ENCODE data around the gene CTXND1. TPM values are rescaled to one million over a fixed set of nuclear protein-coding genes. Genes with fewer than 3 reads are reported as not detected.

CTXND1 gene
- total and polyA plus RNA-seq, 2 of the 8 experiments (the other 6 are each of a cell fraction or from before 2014, with no cell fraction given), result 0.03 TPM; not detected in 1

DNA sequence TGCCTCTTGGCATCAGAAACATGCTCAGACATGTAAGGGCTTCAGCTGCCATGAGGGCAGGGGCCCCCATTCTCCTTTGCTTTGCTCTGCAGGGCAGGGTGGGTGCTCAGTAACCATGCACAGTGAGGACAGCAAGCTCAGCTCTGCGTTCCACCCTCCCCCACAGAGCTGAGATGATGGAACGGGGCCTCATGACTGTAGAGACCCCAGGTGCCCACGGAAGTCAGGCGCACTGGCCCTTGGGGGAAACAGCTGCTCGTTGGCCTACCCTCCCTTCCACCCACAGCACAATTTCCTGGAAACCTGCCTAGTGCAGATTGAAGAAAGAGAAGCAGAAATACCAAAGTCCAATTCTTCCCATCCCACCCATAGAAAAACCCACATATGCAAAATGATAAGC lies 10.5 kb downstream of the CTXND1 start:
- DNase-seq (ENCODE audit: low read depth in 1 of 2, low spot score in 2 of 2) (no peak), FAIRE-seq (no peak)
- Histone ChIP-seq H4K5ac (ENCODE audit: insufficient read length, low read depth, low read length) (no peak overlapping the region), H3K27me3 (replicated peaks in 1 of 4; ENCODE audit: control insufficient read depth in 3 of 4, extremely low read depth in 1 of 4, insufficient read depth in 3 of 4, low read length in 3 of 4) (no peaks in the 10 kb centered on the region; a peak in 2 of 7 replicates), H3K79me1 (ENCODE audit: low read depth, low read length) (no peaks in the 10 kb centered on the region), H4K20me1 (replicated peaks in 1 of 2; ENCODE audit: control insufficient read depth in 1 of 2, insufficient read depth in 2 of 2, low read length in 2 of 2) (no peaks in the 10 kb centered on the region), H3K27ac (ENCODE audit: low read depth, low read length) (no peak overlapping the region), H3K4me3 (ENCODE audit: extremely low read depth in 1 of 4, insufficient read depth in 2 of 4, low read depth in 3 of 4, low read length in 4 of 4) (no peak overlapping the region), H2BK5ac (ENCODE audit: low read depth, low read length) (peak overlapping the region; percentile 76), H3K9ac (replicated peaks in 1 of 4; ENCODE audit: extremely low read depth in 1 of 4, low read depth in 3 of 4, low read length in 3 of 4) (no peak overlapping the region), H4K8ac (ENCODE audit: extremely low read depth, insufficient read depth, low read length) (no peak overlapping the region), H4K91ac (replicated peaks; ENCODE audit: insufficient read length, low read length) (peak overlapping the region; percentile 22), H3K4me1 (replicated peaks in 1 of 4; ENCODE audit: control insufficient read depth in 3 of 4, insufficient read depth in 4 of 4, low read length in 3 of 4) (no peaks in the 10 kb centered on the region), H2BK12ac (ENCODE audit: low read depth, low read length) (no peak overlapping the region), H3K4me2 (ENCODE audit: insufficient read depth in 1 of 2, low read depth in 2 of 2, low read length in 2 of 2) (no peak overlapping the region), H3K4ac (replicated peaks; ENCODE audit: insufficient read length, low read depth, low read length) (no peak overlapping the region), H3K36me3 (ENCODE audit: control insufficient read depth in 2 of 4, insufficient read depth in 4 of 4, low read length in 3 of 4) (no peaks in the 10 kb centered on the region), H3K23ac (ENCODE audit: insufficient read length) (no peak overlapping the region), H3K9me3 (ENCODE audit: insufficient read depth in 2 of 2, low read depth in 1 of 2, low read length in 1 of 2) (no peaks in the 10 kb centered on the region), H3K14ac (ENCODE audit: insufficient read length) (no peak overlapping the region), H3K18ac (ENCODE audit: extremely low read depth, low read length) (no peak overlapping the region), H3K56ac (replicated peaks; ENCODE audit: insufficient read length, low read depth, low read length) (no peak overlapping the region), H2BK20ac (ENCODE audit: low read length) (peak overlapping the region; percentile 66; the same call in 1 of the 2 replicates), H2BK15ac (ENCODE audit: low read length) (0 out of 2 replicates have a peak overlapping the region, but pooled peaks have one; percentile 29), H2BK120ac (replicated peaks; ENCODE audit: low read depth, low read length) (no peak overlapping the region), H3K79me2 (ENCODE audit: control insufficient read depth in 1 of 2, insufficient read depth in 2 of 2, low read length in 2 of 2) (no peaks in the 10 kb centered on the region), H3K23me2 (ENCODE audit: low read depth, low read length) (no peaks in the 10 kb centered on the region), H2AFZ (ENCODE audit: low read length) (0 out of 2 replicates have a peak overlapping the region, but pooled peaks have one; percentile 1), H2AK5ac (ENCODE audit: low read depth, low read length) (no peak overlapping the region)
- CTCF ChIA-PET (ENCODE audit: partially characterized antibody), result interaction anchor here (0.6 to 4.0 kb wide), 9 partner anchors 7 to 527 kb away, joined by 3 to 39 read pairs (median 4); no protein-coding TSS in a partner anchor
- POLR2A ChIA-PET (ENCODE audit: partially characterized antibody), result no interaction called here
- WGBS, 2 experiments (ENCODE audit: extremely low coverage in 1 of 2, insufficient coverage in 1 of 2, insufficient read length in 1 of 2, insufficient replicate concordance in 2 of 2, low coverage in 1 of 2, low lambda C conversion rate in 2 of 2, missing lambda C conversion rate in 1 of 2), result 77% methylated on average over 5 of the region's 5 CpGs; no CpG with 5 or more reads in 1 of the 2 experiments
- TF ChIP-seq, protein P1, sequence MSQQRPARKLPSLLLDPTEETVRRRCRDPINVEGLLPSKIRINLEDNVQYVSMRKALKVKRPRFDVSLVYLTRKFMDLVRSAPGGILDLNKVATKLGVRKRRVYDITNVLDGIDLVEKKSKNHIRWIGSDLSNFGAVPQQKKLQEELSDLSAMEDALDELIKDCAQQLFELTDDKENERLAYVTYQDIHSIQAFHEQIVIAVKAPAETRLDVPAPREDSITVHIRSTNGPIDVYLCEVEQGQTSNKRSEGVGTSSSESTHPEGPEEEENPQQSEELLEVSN (IDR thresholded peaks at IDR 0.05), result no peak
- no peak for TF ChIP-seq CHD2 (IDR thresholded peaks at IDR 0.05; ENCODE audit: low read length)

Data from H1 (cell line).